H9 (cell line): ENCODE results near the gene SLX4IP. TPM values are rescaled to one million over a fixed set of nuclear protein-coding genes. Genes with fewer than 3 reads are reported as not detected.

Source experiments
- DNase-seq: peaks from one replicate; pipeline ENCODE4 v3.0.0-alpha.2; 2017
- H2AFZ ChIP-seq: one replicate; pipeline ENCODE4 v1.6.1; 2013; ENCODE audit warnings: mild to moderate bottlenecking, low read length, control low read depth, moderate library complexity
- H2AK5ac ChIP-seq: 2 replicates; pipeline ENCODE4 v1.6.1; 2013; ENCODE audit warnings: low read length, control low read depth, mixed read lengths; ENCODE audit not compliant: insufficient read length
- H2BK120ac ChIP-seq: one replicate; pipeline ENCODE4 v1.6.1; 2013; ENCODE audit warnings: low read depth, mild to moderate bottlenecking, low read length, control low read depth, inconsistent platforms; ENCODE audit not compliant: poor library complexity, severe bottlenecking
- H2BK12ac ChIP-seq: 2 replicates; pipeline ENCODE4 v1.6.1; 2013; ENCODE audit warnings: low read length, control low read depth, mixed read lengths, low read depth; ENCODE audit not compliant: insufficient read length
- H2BK15ac ChIP-seq: 2 replicates; pipeline ENCODE4 v1.6.1; 2013; ENCODE audit warnings: low read depth, low read length, control low read depth
- H2BK20ac ChIP-seq: one replicate; pipeline ENCODE4 v1.6.1; 2013; ENCODE audit warnings: low read depth, mild to moderate bottlenecking, low read length, control low read depth, inconsistent platforms; ENCODE audit not compliant: poor library complexity, severe bottlenecking
- H2BK5ac ChIP-seq: 2 replicates; pipeline ENCODE4 v1.6.1; 2013; ENCODE audit warnings: low read length, control low read depth, mixed read lengths; ENCODE audit not compliant: insufficient read length
- H3K14ac ChIP-seq: 2 replicates; pipeline ENCODE4 v1.6.1; 2013; ENCODE audit warnings: low read length, control low read depth; ENCODE audit not compliant: insufficient read depth
- H3K18ac ChIP-seq: 2 replicates; pipeline ENCODE4 v1.6.1; 2013; ENCODE audit warnings: low read depth, mild to moderate bottlenecking, mixed read lengths, low read length, control low read depth; ENCODE audit not compliant: insufficient read length
- H3K23ac ChIP-seq: 2 replicates; pipeline ENCODE4 v1.6.1; 2013; ENCODE audit warnings: low read length, control low read depth, mixed read lengths, low read depth; ENCODE audit not compliant: insufficient read length
- H3K23me2 ChIP-seq: 2 replicates; pipeline ENCODE4 v1.6.1; 2013; ENCODE audit warnings: low read depth, mild to moderate bottlenecking, mixed read lengths, low read length, control low read depth; ENCODE audit not compliant: insufficient read length, poor library complexity, severe bottlenecking
- H3K27ac ChIP-seq: 2 replicates; pipeline ENCODE4 v1.5.1; 2013; ENCODE audit warnings: low read length, control low read depth, mixed read lengths, low read depth; ENCODE audit not compliant: insufficient read length
- H3K27me3 ChIP-seq: 2 replicates; pipeline ENCODE4 v1.6.1; 2013; ENCODE audit warnings: low read length, control low read depth, inconsistent platforms; ENCODE audit not compliant: insufficient read depth
- H3K4ac ChIP-seq: 2 replicates; pipeline ENCODE4 v1.6.1; 2013; ENCODE audit warnings: low read depth, mild to moderate bottlenecking, control low read depth, inconsistent platforms, low read length, moderate library complexity
- H3K4me1 ChIP-seq: 2 replicates; pipeline ENCODE4 v1.6.1; 2013; ENCODE audit warnings: low read length, control low read depth, inconsistent platforms; ENCODE audit not compliant: insufficient read depth
- H3K4me2 ChIP-seq: 2 replicates; pipeline ENCODE4 v1.6.1; 2013; ENCODE audit warnings: low read length, control low read depth, mixed read lengths; ENCODE audit not compliant: insufficient read length, insufficient read depth
- H3K56ac ChIP-seq: 2 replicates; pipeline ENCODE4 v1.6.1; 2013; ENCODE audit warnings: low read depth, mild to moderate bottlenecking, mixed read lengths, low read length, control low read depth; ENCODE audit not compliant: insufficient read length
- H3K79me1 ChIP-seq: 2 replicates; pipeline ENCODE4 v1.6.1; 2013; ENCODE audit warnings: low read depth, mild to moderate bottlenecking, moderate library complexity, low read length, control low read depth, inconsistent platforms; ENCODE audit not compliant: insufficient read depth, poor library complexity, severe bottlenecking
- H3K79me2 ChIP-seq: 2 replicates; pipeline ENCODE4 v1.6.1; 2013; ENCODE audit warnings: low read length, control low read depth, inconsistent platforms; ENCODE audit not compliant: insufficient read depth
- H3K9ac ChIP-seq: 2 replicates; pipeline ENCODE4 v1.6.1; 2013; ENCODE audit warnings: low read length, control low read depth, mixed read lengths; ENCODE audit not compliant: insufficient read length; ENCODE audit errors: extremely low read depth
- H3K9me3 ChIP-seq: one replicate; pipeline ENCODE4 v1.6.1; 2013; ENCODE audit warnings: low read depth, low read length, inconsistent platforms; ENCODE audit not compliant: control insufficient read depth
- H3T11ph ChIP-seq: one replicate; pipeline ENCODE4 v1.6.1; 2013; ENCODE audit warnings: mild to moderate bottlenecking, low read length, control low read depth, inconsistent platforms
- H4K20me1 ChIP-seq: one replicate; pipeline ENCODE4 v1.6.1; 2013; ENCODE audit not compliant: control insufficient read depth, insufficient read length, insufficient read depth
- H4K5ac ChIP-seq: 2 replicates; pipeline ENCODE4 v1.6.1; 2013; ENCODE audit warnings: low read depth, mild to moderate bottlenecking, mixed read lengths, low read length, control low read depth; ENCODE audit not compliant: insufficient read length
- H4K8ac ChIP-seq: replicated peaks from 2 replicates; pipeline ENCODE4 v1.6.1; 2013; ENCODE audit warnings: low read length, control low read depth, mixed read lengths, low read depth; ENCODE audit not compliant: insufficient read length
- H4K91ac ChIP-seq: 2 replicates; pipeline ENCODE4 v1.6.1; 2013; ENCODE audit warnings: low read depth, mild to moderate bottlenecking, moderate library complexity, mixed read lengths, low read length, control low read depth; ENCODE audit not compliant: insufficient read length
- H3K27ac Mint-ChIP-seq, 3 experiments: 2 replicates in 2 of 3; 3 replicates in 1 of 3; pipeline ENCODE4 v1.8.0; 2020 to 2021; ENCODE audit warnings: mixed read lengths in 3 of 3, mild to moderate bottlenecking in 1 of 3, moderate library complexity in 1 of 3
- H3K27me3 Mint-ChIP-seq: 2 replicates; pipeline ENCODE4 v1.8.0; 2021; ENCODE audit warnings: low read depth, mild to moderate bottlenecking, moderate library complexity, mixed read lengths
- H3K36me3 Mint-ChIP-seq, 3 experiments: 2 replicates in 2 of 3; 3 replicates in 1 of 3; pipeline ENCODE4 v1.8.0; 2020 to 2021; ENCODE audit warnings: low read depth in 3 of 3, mixed read lengths in 3 of 3; ENCODE audit not compliant: insufficient read depth in 1 of 3
- H3K4me1 Mint-ChIP-seq, 2 experiments: 2 replicates each; pipeline ENCODE4 v1.8.0; 2020; ENCODE audit warnings: mixed read lengths in 2 of 2
- H3K4me3 Mint-ChIP-seq, 2 experiments: 2 replicates in 1 of 2; 3 replicates in 1 of 2; pipeline ENCODE4 v1.8.0; 2020 to 2021; ENCODE audit warnings: mild to moderate bottlenecking in 2 of 2, mixed read lengths in 2 of 2, moderate library complexity in 1 of 2
- H3K9me3 Mint-ChIP-seq, 2 experiments: 2 replicates in 1 of 2; 3 replicates in 1 of 2; pipeline ENCODE4 v1.8.0; 2020; ENCODE audit warnings: mild to moderate bottlenecking in 2 of 2, mixed read lengths in 2 of 2, moderate library complexity in 1 of 2
- WGBS: extraction: QIAGEN DNeasy Blood & Tissue Kit; methylation state at CpG from one replicate; pipeline ENCODE4 v1.1.7; 2013; ENCODE audit warnings: missing lambda C conversion rate, low lambda C conversion rate, mixed read lengths; ENCODE audit not compliant: insufficient read length; ENCODE audit errors: extremely low coverage; 5-methylcytosine and 5-hydroxymethylcytosine counted together
- total RNA-seq: library from RNA; stranded (reverse); gene quantifications from 2 replicates; pipeline ENCODE4 v1.2.1, GENCODE V29; 2021
- TF ChIP-seq, protein P1 (sequence below): fragments of 200-600 bp; sonication (generic); conservative IDR thresholded peaks from 3 replicates; pipeline ENCODE4 v1.8.0; 2021; ENCODE audit warnings: antibody characterized with exemption, mild to moderate bottlenecking

SLX4IP gene
- total RNA-seq, 1 experiment from 2014 or later = 7.9 TPM

DNA sequence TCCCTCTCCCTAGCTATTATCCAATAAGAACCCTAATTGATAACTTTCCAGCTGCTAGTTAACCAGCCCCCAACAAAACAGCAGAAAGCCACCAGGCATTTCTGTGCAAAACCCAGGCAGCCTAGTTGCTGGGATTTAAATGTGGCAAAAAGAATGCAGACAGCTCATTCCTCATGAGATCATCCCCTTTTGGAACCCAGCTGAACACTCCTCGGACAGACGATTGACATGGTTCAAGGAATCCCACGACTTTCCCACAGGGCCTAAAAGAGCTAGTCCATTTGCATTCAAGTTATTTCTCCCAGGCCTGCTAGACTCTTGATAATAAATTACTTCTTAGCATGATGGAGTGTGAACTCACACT lies 214.7 kb downstream of the SLX4IP start:
- Histone ChIP-seq H3K4ac (no peak overlapping the region), H4K5ac (no peak overlapping the region), H3K23ac (no peak overlapping the region), H4K8ac (no peak overlapping the region), H3K9ac (no peak overlapping the region), H3K27me3 (no peaks in the 10 kb centered on the region), H3K4me2 (no peak overlapping the region), H4K91ac (no peak overlapping the region), H3K79me2 (no peaks in the 10 kb centered on the region), H3K79me1 (peaks cover 4% of the 10 kb centered on the region), H3K27ac (no peak overlapping the region), H2BK15ac (no peak overlapping the region), H2BK5ac (no peak overlapping the region), H2AK5ac (no peak overlapping the region), H2BK120ac (no peak overlapping the region), H2AFZ (no peak overlapping the region), H3K56ac (no peak overlapping the region), H3K9me3 (no peaks in the 10 kb centered on the region), H3K23me2 (no peaks in the 10 kb centered on the region), H3K4me1 (peaks cover 18% of the 10 kb centered on the region; the same call in 1 of the 2 replicates), H3T11ph (no peak overlapping the region), H3K14ac (no peak overlapping the region), H4K20me1 (no peaks in the 10 kb centered on the region), H3K18ac (no peak overlapping the region), H2BK12ac (no peak overlapping the region), H2BK20ac (no peak overlapping the region)
- Mint-ChIP-seq H3K4me1 (peaks cover 66 to 74% of the 10 kb centered on the region in 2 experiments), H3K27me3 (no peaks in the 10 kb centered on the region; the same call in 1 of the 2 replicates), H3K27ac (peak overlapping the region; percentile 10 to 98 (median 88)), H3K9me3 (no peaks in the 10 kb centered on the region), H3K4me3 (peak overlapping the region in 1 of 2 experiments; percentile 61; a peak in 2 of 5 replicates), H3K36me3 (peaks cover 44 to 93% (median 75%) of the 10 kb centered on the region in 3 experiments)
- TF ChIP-seq, protein P1, sequence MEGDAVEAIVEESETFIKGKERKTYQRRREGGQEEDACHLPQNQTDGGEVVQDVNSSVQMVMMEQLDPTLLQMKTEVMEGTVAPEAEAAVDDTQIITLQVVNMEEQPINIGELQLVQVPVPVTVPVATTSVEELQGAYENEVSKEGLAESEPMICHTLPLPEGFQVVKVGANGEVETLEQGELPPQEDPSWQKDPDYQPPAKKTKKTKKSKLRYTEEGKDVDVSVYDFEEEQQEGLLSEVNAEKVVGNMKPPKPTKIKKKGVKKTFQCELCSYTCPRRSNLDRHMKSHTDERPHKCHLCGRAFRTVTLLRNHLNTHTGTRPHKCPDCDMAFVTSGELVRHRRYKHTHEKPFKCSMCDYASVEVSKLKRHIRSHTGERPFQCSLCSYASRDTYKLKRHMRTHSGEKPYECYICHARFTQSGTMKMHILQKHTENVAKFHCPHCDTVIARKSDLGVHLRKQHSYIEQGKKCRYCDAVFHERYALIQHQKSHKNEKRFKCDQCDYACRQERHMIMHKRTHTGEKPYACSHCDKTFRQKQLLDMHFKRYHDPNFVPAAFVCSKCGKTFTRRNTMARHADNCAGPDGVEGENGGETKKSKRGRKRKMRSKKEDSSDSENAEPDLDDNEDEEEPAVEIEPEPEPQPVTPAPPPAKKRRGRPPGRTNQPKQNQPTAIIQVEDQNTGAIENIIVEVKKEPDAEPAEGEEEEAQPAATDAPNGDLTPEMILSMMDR = no peak
- no CpG with 5 or more reads among the region's 3 CpGs for WGBS
- DNase-seq = no peak
